HCT116 (cell line): ENCODE data around the gene RCAN3.
"Not testable (repeated sequence)": the region's sequence is repeated elsewhere in the genome, so short reads cannot be mapped to it uniquely, and the experiment has no call there.

Experiments used
- EZH2 ChIP-seq: fragments of 200-600 bp; sonication (generic); IDR thresholded peaks from 2 replicates; pipeline ENCODE4 v1.6.1; 2017; ENCODE audit warnings: antibody characterized with exemption, mixed run types
- EZH2phosphoT487 ChIP-seq: fragments of 200-600 bp; IDR thresholded peaks from 2 replicates; pipeline ENCODE4 v1.6.1; 2018; ENCODE audit warnings: antibody characterized with exemption, borderline replicate concordance
- POLR2A ChIP-seq: IDR thresholded peaks from 2 replicates; pipeline ENCODE4 v1.7.0; 2011; ENCODE audit warnings: borderline replicate concordance; ENCODE audit not compliant: insufficient read depth, insufficient read length; ENCODE audit errors: extremely low read depth
- POLR2AphosphoS5 ChIP-seq: IDR thresholded peaks from 2 replicates; pipeline ENCODE4 v1.6.1; 2011; ENCODE audit warnings: mild to moderate bottlenecking, low read depth, low read length, moderate library complexity
- SP1 ChIP-seq: IDR thresholded peaks from 2 replicates; pipeline ENCODE4 v1.6.1; 2012; ENCODE audit warnings: low read depth
- YY1 ChIP-seq: IDR thresholded peaks from 2 replicates; pipeline ENCODE4 v1.6.1; 2011; ENCODE audit warnings: low read length, low read depth, moderate library complexity, mild to moderate bottlenecking; ENCODE audit not compliant: insufficient replicate concordance; ENCODE audit errors: extremely low read depth
- TF ChIP-seq, protein P1 (sequence below), 3 experiments: fragments of 200-600 bp in 1 of 3; sonication (generic) in 1 of 3; IDR thresholded peaks in 2 of 3; conservative IDR thresholded peaks in 1 of 3; 2 replicates each; pipeline ENCODE4 v1.5.1; 2012 to 2017; ENCODE audit warnings: low read depth in 2 of 3, low read length in 2 of 3, antibody characterized with exemption in 1 of 3, borderline replicate concordance in 1 of 3, control low read depth in 1 of 3, mild to moderate bottlenecking in 1 of 3, mixed read lengths in 1 of 3, mixed run types in 1 of 3, moderate library complexity in 1 of 3; ENCODE audit not compliant: insufficient read depth in 1 of 3

DNA sequence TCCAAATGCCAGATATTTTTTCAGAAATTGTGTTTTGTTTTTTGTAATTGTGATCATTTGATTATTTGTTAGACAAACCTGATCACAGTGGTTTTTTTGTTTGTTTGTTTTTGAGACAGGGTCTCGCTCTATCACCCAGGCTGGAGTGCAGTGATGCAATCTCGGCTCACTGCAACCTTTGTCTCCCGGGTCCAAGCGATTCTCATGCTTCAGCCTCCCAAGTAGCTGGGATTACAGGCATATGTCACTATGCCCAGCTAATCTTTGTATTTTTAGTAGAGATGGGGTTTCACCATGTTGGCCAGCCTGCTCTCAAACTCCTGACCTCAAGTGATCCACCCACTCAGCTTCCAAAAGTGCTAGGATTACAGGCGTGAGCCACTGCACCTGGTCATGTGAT, 46.6 kb downstream of the RCAN3 start:
- TF ChIP-seq, protein P1, sequence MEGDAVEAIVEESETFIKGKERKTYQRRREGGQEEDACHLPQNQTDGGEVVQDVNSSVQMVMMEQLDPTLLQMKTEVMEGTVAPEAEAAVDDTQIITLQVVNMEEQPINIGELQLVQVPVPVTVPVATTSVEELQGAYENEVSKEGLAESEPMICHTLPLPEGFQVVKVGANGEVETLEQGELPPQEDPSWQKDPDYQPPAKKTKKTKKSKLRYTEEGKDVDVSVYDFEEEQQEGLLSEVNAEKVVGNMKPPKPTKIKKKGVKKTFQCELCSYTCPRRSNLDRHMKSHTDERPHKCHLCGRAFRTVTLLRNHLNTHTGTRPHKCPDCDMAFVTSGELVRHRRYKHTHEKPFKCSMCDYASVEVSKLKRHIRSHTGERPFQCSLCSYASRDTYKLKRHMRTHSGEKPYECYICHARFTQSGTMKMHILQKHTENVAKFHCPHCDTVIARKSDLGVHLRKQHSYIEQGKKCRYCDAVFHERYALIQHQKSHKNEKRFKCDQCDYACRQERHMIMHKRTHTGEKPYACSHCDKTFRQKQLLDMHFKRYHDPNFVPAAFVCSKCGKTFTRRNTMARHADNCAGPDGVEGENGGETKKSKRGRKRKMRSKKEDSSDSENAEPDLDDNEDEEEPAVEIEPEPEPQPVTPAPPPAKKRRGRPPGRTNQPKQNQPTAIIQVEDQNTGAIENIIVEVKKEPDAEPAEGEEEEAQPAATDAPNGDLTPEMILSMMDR (IDR thresholded peaks at IDR 0.05 in 2 of 3, conservative IDR thresholded peaks at IDR 0.05 in 1 of 3; ENCODE audit: borderline replicate concordance in 1 of 3, insufficient read depth in 1 of 3, low read depth in 2 of 3, low read length in 2 of 3): not testable (repeated sequence)
- TF ChIP-seq EZH2phosphoT487, POLR2A, EZH2, YY1, POLR2AphosphoS5, SP1: not testable (repeated sequence)
